ENCODE measurements around the gene EPHA2. TPM values are rescaled to one million over a fixed set of nuclear protein-coding genes. Genes with fewer than 3 reads are reported as not detected.

EPHA2 gene
- total and polyA plus RNA-seq, 11 donors, result 5.6 to 34.7 (median 14.6) TPM

- ATAC-seq, result no peak
- Histone ChIP-seq H3K27ac (no peak overlapping the region), H3K36me3 (no peaks in the 10 kb centered on the region), H3K4me3 (no peak overlapping the region), H3K9me3 (no peaks in the 10 kb centered on the region), H3K4me1 (peaks cover 0 to 24% (median 12%) of the 10 kb centered on the region in 12 donors), H3K27me3 (no peaks in the 10 kb centered on the region)
- no peak for TF ChIP-seq POLR2A (IDR thresholded peaks at IDR 0.05)
- TF ChIP-seq CTCF (IDR thresholded peaks at IDR 0.05), result no peak
- WGBS, 4 donors, result 85 to 93% (median 92%) methylated on average over 5 of the region's 5 CpGs
- intact Hi-C loops (cut with DNase I), result loop anchor here in 1 of 10 donors (5.0 kb wide), 1 partner anchor 37 kb away; no protein-coding TSS in a partner anchor
- no peak for DNase-seq
Measured at GRCh38 chr1:16090076-16090826, 65.6 kb downstream of the EPHA2 start.

GRCh38 chr1:16088996-16089395 lies 66.9 kb downstream of the EPHA2 start:
- no peaks in the 10 kb centered on the region for H3K9me3 ChIP-seq
- H3K36me3 ChIP-seq, result no peaks in the 10 kb centered on the region
- TF ChIP-seq CTCF (IDR thresholded peaks at IDR 0.05) (no peak), POLR2A (IDR thresholded peaks at IDR 0.05) (no peak)
- peaks cover 0 to 26% (median 12%) of the 10 kb centered on the region in 12 donors for H3K4me1 ChIP-seq
- no peak for ATAC-seq
- H3K4me3 ChIP-seq, result no peak overlapping the region
- WGBS, 4 donors, result 62 to 80% (median 73%) methylated on average over 8 to 9 of the region's 9 CpGs
- DNase-seq, result no peak
- H3K27me3 ChIP-seq, result no peaks in the 10 kb centered on the region
- intact Hi-C loops (cut with DNase I), result loop anchor here in 2 of 10 donors (5.0 kb wide), 2 partner anchors 33 to 48 kb away; no protein-coding TSS in a partner anchor
- peak overlapping the region in 4 of 12 donors; percentile 28 to 42 (median 32) for H3K27ac ChIP-seq

- ATAC-seq, result peak in 3 of 4 donors; percentile 34 to 70 (median 52)
- 57 to 81% (median 68%) methylated on average over 17 of the region's 17 CpGs for WGBS, 4 donors
- Histone ChIP-seq H3K4me3 (no peak overlapping the region), H3K27me3 (no peaks in the 10 kb centered on the region), H3K9me3 (no peaks in the 10 kb centered on the region), H3K4me1 (peaks cover 0 to 26% (median 12%) of the 10 kb centered on the region in 12 donors), H3K36me3 (no peaks in the 10 kb centered on the region), H3K27ac (peak overlapping the region in 9 of 12 donors; percentile 21 to 60 (median 30))
- TF ChIP-seq CTCF (IDR thresholded peaks at IDR 0.05) (no peak), POLR2A (IDR thresholded peaks at IDR 0.05) (no peak)
- no peak for DNase-seq
- intact Hi-C loops (cut with DNase I), result loop anchor here in 2 of 10 donors (5.0 kb wide), 2 partner anchors 34 to 49 kb away; no protein-coding TSS in a partner anchor
Measured at GRCh38 chr1:16088351-16088911, 67.4 kb downstream of the EPHA2 start.

- H3K4me1 ChIP-seq, result peaks cover 0 to 26% (median 12%) of the 10 kb centered on the region in 12 donors
- no peaks in the 10 kb centered on the region for H3K9me3 ChIP-seq
- peak overlapping the region in 9 of 12 donors; percentile 21 to 60 (median 30) for H3K27ac ChIP-seq
- no peak for TF ChIP-seq CTCF (IDR thresholded peaks at IDR 0.05)
- no peak for DNase-seq
- no peak for ATAC-seq
- intact Hi-C loops (cut with DNase I), result loop anchor here in 2 of 10 donors (5.0 kb wide), 2 partner anchors 35 to 50 kb away; no protein-coding TSS in a partner anchor
- 74 to 81% (median 78%) methylated on average over 7 of the region's 7 CpGs for WGBS, 4 donors
- no peaks in the 10 kb centered on the region for H3K27me3 ChIP-seq
- H3K4me3 ChIP-seq, result no peak overlapping the region
- H3K36me3 ChIP-seq, result no peaks in the 10 kb centered on the region
Measured at GRCh38 chr1:16087733-16088132, 68.1 kb downstream of the EPHA2 start.
